Measurements from ENCODE around the gene ANKRD45. TPM values are rescaled to one million over a fixed set of nuclear protein-coding genes. Genes with fewer than 3 reads are reported as not detected.
"Not testable (repeated sequence)": the region's sequence is repeated elsewhere in the genome, so short reads cannot be mapped to it uniquely, and the experiment has no call there.

The ANKRD45 gene
- total RNA-seq, 1 donor from 2014 or later, result not detected

DNA sequence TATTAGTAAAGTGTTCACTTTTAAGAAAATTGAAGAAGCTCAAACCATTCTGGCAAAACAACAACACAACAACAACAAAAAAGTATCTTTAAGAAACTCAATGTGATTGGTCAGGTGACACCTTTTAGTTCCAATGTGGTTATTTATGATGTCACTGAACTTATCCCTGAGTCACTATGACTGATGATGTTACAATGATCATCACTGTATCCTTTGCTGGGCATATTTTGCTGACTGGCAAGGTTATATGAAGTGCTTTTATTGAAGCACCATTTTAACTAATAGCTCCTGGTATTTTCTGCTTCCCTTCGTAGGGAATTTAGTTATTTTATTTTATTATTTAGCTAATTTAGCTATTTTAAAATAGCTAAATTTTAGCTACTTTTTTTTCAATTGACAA, 34.5 kb downstream of the ANKRD45 start, which contains the start of gene TEX50:
Gene TEX50, plus strand, starts transcription at position 223 of the 400 bp plus-strand sequence. CDS start 184 bp downstream, outside the sequence.
- intact Hi-C loops (cut with micrococcal nuclease), result no loop called here
- no peaks in the 10 kb centered on the region for H3K36me3 Mint-ChIP-seq (ENCODE audit: low read depth)
- no peak for DNase-seq
- no peak within 1 kb of the TSS for H3K4me3 Mint-ChIP-seq
- H3K9me3 Mint-ChIP-seq, result peaks cover 5% of the 10 kb centered on the region
- no peak within 1 kb of the TSS for H3K27ac Mint-ChIP-seq
- peaks cover 9% of the 10 kb centered on the region for H3K27me3 Mint-ChIP-seq
- H3K4me1 Mint-ChIP-seq, result no peaks in the 10 kb centered on the region

DNA sequence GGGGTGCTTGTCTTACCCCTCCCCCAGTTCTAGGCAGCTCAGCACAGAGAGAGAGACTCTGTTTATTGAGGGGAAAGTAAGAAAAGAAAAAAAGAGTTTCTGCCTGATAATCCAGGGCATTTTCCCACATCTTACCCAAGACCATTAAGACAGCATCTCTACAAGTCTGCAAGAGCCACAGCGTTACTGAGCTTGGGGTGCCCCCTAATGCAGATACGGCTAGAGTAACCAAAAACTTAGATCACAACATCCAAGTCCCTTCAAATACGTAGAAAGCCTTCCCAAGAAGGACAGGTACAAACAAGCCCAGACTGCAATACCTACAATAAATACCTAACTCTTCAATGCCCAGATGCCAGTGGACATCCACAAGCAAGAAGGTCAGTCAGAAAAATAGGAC, 40.8 kb downstream of the ANKRD45 start:
- intact Hi-C loops (cut with micrococcal nuclease), result no loop called here
- Mint-ChIP-seq H3K4me3 (no peak overlapping the region), H3K4me1 (no peaks in the 10 kb centered on the region), H3K27ac (no peak overlapping the region), H3K27me3 (peaks cover 8% of the 10 kb centered on the region), H3K36me3 (ENCODE audit: low read depth) (no peaks in the 10 kb centered on the region), H3K9me3 (peaks cover 5% of the 10 kb centered on the region)
- peak; percentile 53 for DNase-seq

DNA sequence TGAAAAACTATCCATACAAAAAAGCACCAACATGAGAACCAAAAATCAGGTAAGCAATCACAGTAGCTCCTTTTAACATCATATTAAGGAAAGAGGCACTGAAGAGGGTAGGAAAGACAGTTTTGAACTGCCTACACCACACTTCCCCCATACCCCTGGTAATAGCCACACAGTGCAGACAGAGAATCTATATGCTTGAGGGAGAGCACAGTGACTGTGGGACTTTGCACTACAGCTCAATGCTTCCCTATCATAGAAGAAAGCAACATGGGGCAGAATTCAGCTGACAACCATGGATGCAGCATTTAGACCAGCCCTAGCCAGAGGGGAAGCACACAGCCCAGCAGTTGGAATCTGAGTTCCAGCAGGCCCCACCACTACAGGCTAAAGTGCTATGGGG, 42.4 kb downstream of the ANKRD45 start:
- H3K27ac Mint-ChIP-seq, result no peak overlapping the region
- H3K27me3 Mint-ChIP-seq, result peaks cover 6% of the 10 kb centered on the region
- H3K4me3 Mint-ChIP-seq, result no peak overlapping the region
- H3K36me3 Mint-ChIP-seq (ENCODE audit: low read depth), result no peaks in the 10 kb centered on the region
- no peak for DNase-seq
- peaks cover 5% of the 10 kb centered on the region for H3K9me3 Mint-ChIP-seq
- intact Hi-C loops (cut with micrococcal nuclease), result no loop called here
- H3K4me1 Mint-ChIP-seq, result no peaks in the 10 kb centered on the region

GRCh38 chr1:173616859-173617258, 52.8 kb downstream of the ANKRD45 start:
- Mint-ChIP-seq H3K36me3 (ENCODE audit: low read depth) (no peaks in the 10 kb centered on the region), H3K4me3 (no peak overlapping the region), H3K9me3 (peaks cover 28% of the 10 kb centered on the region), H3K27ac (no peak overlapping the region), H3K4me1 (no peaks in the 10 kb centered on the region), H3K27me3 (peaks cover 9% of the 10 kb centered on the region)
- intact Hi-C loops (cut with micrococcal nuclease), result no loop called here
- DNase-seq, result no peak

DNA sequence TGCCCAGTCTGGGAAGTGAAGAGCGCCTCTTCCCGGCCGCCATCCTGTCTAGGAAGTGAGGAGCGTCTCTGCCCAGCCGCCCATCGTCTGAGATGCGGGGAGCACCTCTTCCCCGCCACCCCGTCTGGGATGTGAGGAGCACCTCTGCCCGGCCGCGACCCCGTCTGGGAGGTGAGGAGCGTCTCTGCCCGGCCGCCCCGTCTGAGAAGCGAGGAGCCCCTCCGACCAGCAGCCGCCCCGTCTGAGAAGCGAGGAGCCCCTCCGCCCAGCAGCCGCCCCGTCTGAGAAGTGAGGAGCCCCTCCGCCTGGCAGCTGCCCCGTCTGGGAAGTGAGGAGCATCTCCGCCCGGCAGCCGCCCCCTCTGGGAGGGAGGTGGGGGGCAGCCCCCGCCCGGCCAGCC, 56.6 kb downstream of the ANKRD45 start:
- H3K27ac Mint-ChIP-seq; H3K27me3 Mint-ChIP-seq; H3K4me3 Mint-ChIP-seq; H3K36me3 Mint-ChIP-seq (ENCODE audit: low read depth); DNase-seq; H3K4me1 Mint-ChIP-seq; intact Hi-C loops (cut with micrococcal nuclease); H3K9me3 Mint-ChIP-seq: not testable (repeated sequence)

GRCh38 chr1:173608503-173609216, 61.0 kb downstream of the ANKRD45 start:
- no peak for DNase-seq
- no peak overlapping the region for H3K4me3 Mint-ChIP-seq
- peaks cover 6% of the 10 kb centered on the region for H3K27me3 Mint-ChIP-seq
- H3K4me1 Mint-ChIP-seq, result no peaks in the 10 kb centered on the region
- no peaks in the 10 kb centered on the region for H3K36me3 Mint-ChIP-seq (ENCODE audit: low read depth)
- peaks cover 3% of the 10 kb centered on the region for H3K9me3 Mint-ChIP-seq
- no peak overlapping the region for H3K27ac Mint-ChIP-seq
- intact Hi-C loops (cut with micrococcal nuclease), result no loop called here

GRCh38 chr1:173603056-173603591, 66.5 kb downstream of the ANKRD45 start, which contains the start of gene SLC9C2:
Gene SLC9C2 (minus strand): TSS chr1:173603072. CDS start chr1:173601776, 1,296 bp downstream.
- no peak for DNase-seq
- H3K27ac Mint-ChIP-seq, result no peak within 1 kb of the TSS
- intact Hi-C loops (cut with micrococcal nuclease), result no loop called here
- peaks cover 5% of the 10 kb centered on the region for H3K4me1 Mint-ChIP-seq
- H3K4me3 Mint-ChIP-seq, result no peak within 1 kb of the TSS
- no peaks in the 10 kb centered on the region for H3K9me3 Mint-ChIP-seq
- no peaks in the 10 kb centered on the region for H3K36me3 Mint-ChIP-seq (ENCODE audit: low read depth)
- H3K27me3 Mint-ChIP-seq, result peaks cover 7% of the 10 kb centered on the region

DNA sequence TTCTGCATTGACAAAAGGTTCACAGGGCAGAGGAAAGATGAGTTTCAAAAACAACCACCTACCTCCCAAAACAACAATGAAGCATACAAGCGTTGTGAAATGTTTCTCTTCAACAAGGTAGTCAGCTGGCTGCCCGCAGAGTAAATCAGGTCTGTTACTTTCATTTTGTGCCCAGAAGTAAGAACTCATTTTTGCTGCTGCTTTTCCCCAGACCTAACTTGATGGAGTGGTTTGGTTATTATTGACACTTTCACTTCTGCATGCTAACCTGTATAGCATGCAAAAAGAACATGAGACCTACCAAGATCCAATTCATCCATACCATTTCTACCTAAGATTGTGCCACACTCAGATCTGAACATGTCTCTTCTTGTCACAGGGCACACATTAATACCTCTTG, 68.1 kb downstream of the ANKRD45 start:
- intact Hi-C loops (cut with micrococcal nuclease), result no loop called here
- no peaks in the 10 kb centered on the region for H3K36me3 Mint-ChIP-seq (ENCODE audit: low read depth)
- no peak overlapping the region for H3K4me3 Mint-ChIP-seq
- DNase-seq, result no peak
- peaks cover 5% of the 10 kb centered on the region for H3K4me1 Mint-ChIP-seq
- H3K27ac Mint-ChIP-seq, result no peak overlapping the region
- H3K9me3 Mint-ChIP-seq, result no peaks in the 10 kb centered on the region
- peaks cover 8% of the 10 kb centered on the region for H3K27me3 Mint-ChIP-seq

DNA sequence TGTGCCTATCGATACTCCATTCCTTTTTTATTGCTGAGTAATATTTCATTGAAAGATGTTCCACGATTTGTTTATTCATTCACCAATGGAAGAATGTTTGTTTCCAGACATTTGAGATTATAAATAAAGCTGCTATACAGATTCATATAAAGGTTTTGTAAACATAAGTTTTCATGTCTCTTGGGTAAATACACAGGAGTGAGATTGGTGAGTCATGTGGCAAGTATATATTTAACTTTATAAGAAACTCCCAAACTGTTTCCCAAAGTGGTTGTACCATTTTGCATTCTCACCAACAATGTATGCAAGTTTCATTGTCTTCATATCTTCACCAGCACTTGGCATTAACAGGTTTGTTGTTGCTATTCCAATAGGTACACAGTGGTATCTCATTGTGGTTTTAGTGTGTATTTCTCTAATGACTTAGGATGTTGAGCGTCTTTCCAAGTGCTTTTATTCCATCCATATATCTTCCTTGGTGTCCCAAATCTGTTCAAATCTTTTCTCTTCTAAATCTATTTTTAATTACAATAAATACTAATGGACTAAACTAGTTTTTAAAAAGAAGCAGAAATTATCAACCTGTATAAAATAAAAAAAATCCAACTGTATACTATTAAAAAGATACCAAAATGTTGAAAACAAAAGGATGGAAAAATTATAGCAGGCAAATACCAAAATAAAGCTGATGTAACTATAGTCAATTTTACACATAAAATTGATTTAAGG, 73.4 kb downstream of the ANKRD45 start:
- peaks cover under 1% of the 10 kb centered on the region for H3K4me1 Mint-ChIP-seq
- DNase-seq, result no peak
- H3K36me3 Mint-ChIP-seq (ENCODE audit: low read depth), result no peaks in the 10 kb centered on the region
- H3K27ac Mint-ChIP-seq, result no peak overlapping the region
- no peak overlapping the region for H3K4me3 Mint-ChIP-seq
- intact Hi-C loops (cut with micrococcal nuclease), result no loop called here
- H3K9me3 Mint-ChIP-seq, result peaks cover 7% of the 10 kb centered on the region
- peaks cover 24% of the 10 kb centered on the region for H3K27me3 Mint-ChIP-seq

DNA sequence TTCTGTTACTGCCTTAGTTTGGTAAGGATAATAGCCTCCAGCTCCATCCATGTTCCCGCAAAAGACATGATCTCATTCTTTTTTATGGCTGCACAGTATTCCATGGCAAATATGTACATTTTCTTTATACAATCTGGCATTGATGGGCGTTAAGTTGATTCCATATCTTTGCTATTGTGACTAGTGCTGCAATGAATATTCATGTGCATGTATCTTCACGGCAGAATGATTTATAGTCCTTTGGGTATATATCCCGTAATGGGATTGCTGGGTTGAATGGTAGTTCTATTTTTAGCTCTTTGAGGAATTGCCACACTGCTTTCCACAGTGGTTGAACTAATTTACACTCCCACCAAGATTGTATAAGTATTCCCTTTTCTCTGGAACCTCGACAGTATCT, 78.5 kb downstream of the ANKRD45 start:
- H3K9me3 Mint-ChIP-seq; H3K27ac Mint-ChIP-seq; H3K4me1 Mint-ChIP-seq; H3K36me3 Mint-ChIP-seq (ENCODE audit: low read depth); DNase-seq; H3K4me3 Mint-ChIP-seq; intact Hi-C loops (cut with micrococcal nuclease): not testable (repeated sequence)
- H3K27me3 Mint-ChIP-seq, result peaks cover 20% of the 10 kb centered on the region

GRCh38 chr1:173590557-173590956, 79.1 kb downstream of the ANKRD45 start:
- H3K4me1 Mint-ChIP-seq, result no peaks in the 10 kb centered on the region
- peaks cover 16% of the 10 kb centered on the region for H3K27me3 Mint-ChIP-seq
- H3K36me3 Mint-ChIP-seq (ENCODE audit: low read depth), result no peaks in the 10 kb centered on the region
- no peak overlapping the region for H3K4me3 Mint-ChIP-seq
- intact Hi-C loops (cut with micrococcal nuclease), result no loop called here
- DNase-seq, result no peak
- H3K9me3 Mint-ChIP-seq, result peaks cover 4% of the 10 kb centered on the region
- no peak overlapping the region for H3K27ac Mint-ChIP-seq

DNA sequence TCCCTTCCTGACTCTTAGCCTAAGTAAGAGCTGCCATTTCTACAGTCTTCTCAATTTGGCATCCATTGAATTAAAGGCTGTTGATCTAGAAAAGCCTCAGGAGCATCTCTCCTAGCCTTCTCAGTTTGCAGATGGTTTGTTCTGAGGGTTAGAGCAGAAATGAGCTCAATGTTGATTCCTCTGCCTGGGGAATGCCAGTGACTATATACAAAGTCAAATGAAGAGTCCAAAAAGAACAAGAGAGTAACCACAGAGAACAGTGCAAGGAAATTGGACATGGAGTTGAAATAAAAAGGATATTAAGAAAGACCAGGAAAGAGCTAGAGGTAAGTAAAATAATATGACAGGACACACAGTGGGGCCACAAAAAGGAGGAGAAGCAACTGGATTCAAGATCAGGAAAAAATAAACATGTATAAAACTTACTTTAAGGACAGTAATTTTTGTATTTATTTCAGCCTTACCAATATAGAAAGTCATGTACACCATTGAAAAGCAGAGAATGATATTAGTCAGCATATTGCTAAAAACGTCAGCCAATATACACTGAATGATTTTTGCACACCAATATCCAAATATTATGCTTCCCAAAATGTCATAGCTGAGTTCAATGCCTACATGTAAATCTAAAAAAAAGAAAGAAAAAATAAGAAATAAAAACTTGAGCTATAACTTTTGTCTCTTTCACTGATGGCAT, 88.1 kb downstream of the ANKRD45 start:
- no peaks in the 10 kb centered on the region for H3K36me3 Mint-ChIP-seq (ENCODE audit: low read depth)

DNA sequence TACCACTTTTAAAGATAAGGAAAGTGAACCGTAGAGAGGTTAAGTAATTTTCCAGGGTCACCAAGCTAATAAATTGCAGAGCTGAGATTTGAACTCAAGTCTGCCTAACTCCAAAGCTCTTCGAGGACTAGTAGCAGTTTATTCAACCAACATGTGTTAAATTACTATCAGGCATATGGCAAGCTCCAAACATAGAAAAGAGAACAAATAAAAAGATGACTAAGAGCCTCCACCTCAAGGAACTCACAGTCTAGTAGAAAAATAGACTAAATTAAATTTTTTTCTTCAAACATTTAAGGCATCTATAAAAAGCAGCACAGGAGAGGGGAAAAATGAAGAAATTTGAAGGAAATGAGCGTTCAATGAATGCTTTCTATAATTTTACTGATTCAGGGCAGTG, 89.0 kb downstream of the ANKRD45 start:
- Mint-ChIP-seq H3K4me1 (no peaks in the 10 kb centered on the region), H3K4me3 (no peak overlapping the region), H3K27ac (no peak overlapping the region), H3K36me3 (ENCODE audit: low read depth) (no peaks in the 10 kb centered on the region), H3K9me3 (no peaks in the 10 kb centered on the region), H3K27me3 (peaks cover 12% of the 10 kb centered on the region)
- no peak for DNase-seq
- intact Hi-C loops (cut with micrococcal nuclease), result no loop called here

More for the DNA sequence above, 88.1 kb downstream of the ANKRD45 start:
- Mint-ChIP-seq H3K4me1 (no peaks in the 10 kb centered on the region), H3K27ac (no peak overlapping the region), H3K4me3 (no peak overlapping the region), H3K27me3 (peaks cover 12% of the 10 kb centered on the region), H3K9me3 (no peaks in the 10 kb centered on the region)
- no peak for DNase-seq
- intact Hi-C loops (cut with micrococcal nuclease), result no loop called here

DNA sequence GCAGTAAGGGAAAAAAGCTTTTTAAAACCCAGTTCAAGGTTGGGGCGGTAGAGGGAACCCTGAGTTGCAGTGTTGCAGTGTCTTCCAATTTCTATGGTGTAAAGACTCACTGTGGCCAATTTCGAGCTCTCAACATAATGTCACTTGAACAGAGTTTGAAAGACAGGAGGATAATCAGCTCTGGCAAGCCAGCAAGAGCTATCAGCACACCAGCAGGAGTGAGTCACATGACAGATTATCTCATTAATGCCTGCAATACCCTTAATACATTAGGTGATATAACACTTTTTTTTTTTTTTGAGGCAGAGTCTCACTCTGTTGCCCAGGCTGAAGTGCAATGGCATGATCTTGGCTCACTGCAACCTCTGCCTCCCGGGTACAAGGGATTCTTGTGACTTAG, 89.6 kb downstream of the ANKRD45 start:
- Mint-ChIP-seq H3K9me3 (no peaks in the 10 kb centered on the region), H3K27ac (no peak overlapping the region), H3K27me3 (peaks cover 12% of the 10 kb centered on the region), H3K4me1 (no peaks in the 10 kb centered on the region), H3K4me3 (no peak overlapping the region), H3K36me3 (ENCODE audit: low read depth) (no peaks in the 10 kb centered on the region)
- DNase-seq, result no peak
- intact Hi-C loops (cut with micrococcal nuclease), result no loop called here

Measured in activated CD4-positive, alpha-beta T cell treated with anti-CD3 and anti-CD28 coated beads, Interleukin-2, amount 10 ng/mL, durations not matched to agents 24 days and 14 days (primary cell).